Measurements from ENCODE around the gene ASB1. TPM values are rescaled to one million over a fixed set of nuclear protein-coding genes. Genes with fewer than 3 reads are reported as not detected.

ASB1 gene
- total RNA-seq, 1 experiment from 2014 or later: 28.9 TPM

- no peaks in the 10 kb centered on the region for H3K9me2 ChIP-seq (replicated peaks; ENCODE audit: low read length)
- ChIA-PET CTCF (no interaction called here), POLR2A (ENCODE audit: unreplicated experiment) (no interaction called here)
- H3K4me2 ChIP-seq (ENCODE audit: low read length): no peak overlapping the region
- H3K9ac ChIP-seq (ENCODE audit: low read length): no peak overlapping the region
- no peak overlapping the region for H3K4me3 ChIP-seq (ENCODE audit: low read length)
- TF ChIP-seq EZH2phosphoT487 (IDR thresholded peaks at IDR 0.05; ENCODE audit: borderline replicate concordance, low read length) (no peak), EZH2 (IDR thresholded peaks at IDR 0.05; ENCODE audit: low read length, unreplicated experiment) (no peak), CTCF (conservative IDR thresholded peaks at IDR 0.05; ENCODE audit: low read depth, low read length) (no peak)
- no peaks in the 10 kb centered on the region for H4K20me1 ChIP-seq (ENCODE audit: low read length)
- H3K79me2 ChIP-seq (ENCODE audit: low read length): peaks cover 65% of the 10 kb centered on the region
- no peak overlapping the region for H2AFZ ChIP-seq (ENCODE audit: low read length)
- H3K4me1 ChIP-seq (ENCODE audit: insufficient read depth, low read length): peaks cover 33% of the 10 kb centered on the region
- peaks cover 48% of the 10 kb centered on the region for H3K36me3 ChIP-seq (ENCODE audit: low read depth, low read length)
- ATAC-seq: no peak
- intact Hi-C loops (cut with micrococcal nuclease): no loop called here
- BruUV-seq (replicated peaks): no TSS peak
- no peaks in the 10 kb centered on the region for H3F3A ChIP-seq (ENCODE audit: low read length, unreplicated experiment)
- DNase-seq: no peak
- H3K9me3 ChIP-seq (ENCODE audit: low read length): no peaks in the 10 kb centered on the region
- no peaks in the 10 kb centered on the region for H3K27me3 ChIP-seq (ENCODE audit: low read length)
- no peak overlapping the region for H3K27ac ChIP-seq (ENCODE audit: low read length)
These were observed 17.5 kb downstream of the ASB1 start for GRCh38 chr2:238444242-238444641.

GRCh38 chr2:238445409-238446190, 18.9 kb downstream of the ASB1 start:
- DNase-seq (no peak), ATAC-seq (no peak)
- H3K36me3 ChIP-seq (ENCODE audit: low read depth, low read length): peaks cover 55% of the 10 kb centered on the region
- no peaks in the 10 kb centered on the region for H3F3A ChIP-seq (ENCODE audit: low read length, unreplicated experiment)
- no peaks in the 10 kb centered on the region for H3K9me2 ChIP-seq (replicated peaks; ENCODE audit: low read length)
- no TSS peak for BruUV-seq (replicated peaks)
- H2AFZ ChIP-seq (ENCODE audit: low read length): no peak overlapping the region
- H3K79me2 ChIP-seq (ENCODE audit: low read length): peaks cover 59% of the 10 kb centered on the region
- no peak overlapping the region for H3K27ac ChIP-seq (ENCODE audit: low read length)
- H4K20me1 ChIP-seq (ENCODE audit: low read length): no peaks in the 10 kb centered on the region
- H3K9me3 ChIP-seq (ENCODE audit: low read length): no peaks in the 10 kb centered on the region
- H3K4me2 ChIP-seq (ENCODE audit: low read length): no peak overlapping the region
- peaks cover 22% of the 10 kb centered on the region for H3K4me1 ChIP-seq (ENCODE audit: insufficient read depth, low read length)
- H3K4me3 ChIP-seq (ENCODE audit: low read length): no peak overlapping the region
- TF ChIP-seq EZH2phosphoT487 (IDR thresholded peaks at IDR 0.05; ENCODE audit: borderline replicate concordance, low read length): no peak
- TF ChIP-seq CTCF (conservative IDR thresholded peaks at IDR 0.05; ENCODE audit: low read depth, low read length): no peak
- TF ChIP-seq EZH2 (IDR thresholded peaks at IDR 0.05; ENCODE audit: low read length, unreplicated experiment): no peak
- CTCF ChIA-PET: no interaction called here
- POLR2A ChIA-PET (ENCODE audit: unreplicated experiment): no interaction called here
- intact Hi-C loops (cut with micrococcal nuclease): no loop called here
- H3K9ac ChIP-seq (ENCODE audit: low read length): no peak overlapping the region
- no peaks in the 10 kb centered on the region for H3K27me3 ChIP-seq (ENCODE audit: low read length)

GRCh38 chr2:238446371-238446770, 19.6 kb downstream of the ASB1 start:
- no peak overlapping the region for H3K27ac ChIP-seq (ENCODE audit: low read length)
- peaks cover 14% of the 10 kb centered on the region for H3K4me1 ChIP-seq (ENCODE audit: insufficient read depth, low read length)
- TF ChIP-seq EZH2 (IDR thresholded peaks at IDR 0.05; ENCODE audit: low read length, unreplicated experiment) (no peak), CTCF (conservative IDR thresholded peaks at IDR 0.05; ENCODE audit: low read depth, low read length) (no peak), EZH2phosphoT487 (IDR thresholded peaks at IDR 0.05; ENCODE audit: borderline replicate concordance, low read length) (no peak)
- intact Hi-C loops (cut with micrococcal nuclease): no loop called here
- no peak overlapping the region for H2AFZ ChIP-seq (ENCODE audit: low read length)
- no peaks in the 10 kb centered on the region for H4K20me1 ChIP-seq (ENCODE audit: low read length)
- peaks cover 57% of the 10 kb centered on the region for H3K36me3 ChIP-seq (ENCODE audit: low read depth, low read length)
- ChIA-PET POLR2A (ENCODE audit: unreplicated experiment) (no interaction called here), CTCF (no interaction called here)
- H3K4me2 ChIP-seq (ENCODE audit: low read length): no peak overlapping the region
- no peaks in the 10 kb centered on the region for H3K9me2 ChIP-seq (replicated peaks; ENCODE audit: low read length)
- ATAC-seq (no peak), DNase-seq (no peak)
- peaks cover 51% of the 10 kb centered on the region for H3K79me2 ChIP-seq (ENCODE audit: low read length)
- H3K9me3 ChIP-seq (ENCODE audit: low read length): no peaks in the 10 kb centered on the region
- H3K9ac ChIP-seq (ENCODE audit: low read length): no peak overlapping the region
- no peak overlapping the region for H3K4me3 ChIP-seq (ENCODE audit: low read length)
- BruUV-seq (replicated peaks): no TSS peak
- no peaks in the 10 kb centered on the region for H3F3A ChIP-seq (ENCODE audit: low read length, unreplicated experiment)
- no peaks in the 10 kb centered on the region for H3K27me3 ChIP-seq (ENCODE audit: low read length)
